Astrocyte of the cerebellum (primary cell): ENCODE results near the gene LHPP.
"Not testable (repeated sequence)": the region's sequence is repeated elsewhere in the genome, so short reads cannot be mapped to it uniquely, and the experiment has no call there.

Experiments used
- DNase-seq: peaks from one replicate; pipeline ENCODE4 v3.0.0-alpha.2; 2011; ENCODE audit warnings: low read depth
- H3K4me3 ChIP-seq: 2 replicates; pipeline ENCODE4 v1.5.1; 2011; ENCODE audit warnings: mild to moderate bottlenecking, low read depth, low read length, moderate library complexity
- CTCF ChIP-seq: IDR thresholded peaks from 2 replicates; pipeline ENCODE4 v1.5.1; 2012; ENCODE audit warnings: low read length, low read depth, moderate library complexity, mild to moderate bottlenecking; ENCODE audit errors: missing control alignments
- in situ Hi-C: cut with HindIII; loops from 2 replicates; pipeline ENCODE4 v1.10.0; 2017; ENCODE audit warnings: low sequenced_read_pairs

The LHPP gene

GRCh38 chr10:124606822-124607221 is 145.2 kb downstream of the LHPP start:
- no peak for DNase-seq
- no peak for TF ChIP-seq CTCF
- no peak overlapping the region for H3K4me3 ChIP-seq

GRCh38 chr10:124607693-124608092 is 146.1 kb downstream of the LHPP start:
- no peak overlapping the region for H3K4me3 ChIP-seq
- no peak for TF ChIP-seq CTCF
- no peak for DNase-seq
- in situ Hi-C loops, result no loop called here

More at GRCh38 chr10:124606822-124607221, 145.2 kb downstream of the LHPP start:
- in situ Hi-C loops, result no loop called here

GRCh38 chr10:124608093-124608721 is 146.6 kb downstream of the LHPP start:
- DNase-seq, result no peak
- in situ Hi-C loops, result no loop called here
- no peak overlapping the region for H3K4me3 ChIP-seq
- no peak for TF ChIP-seq CTCF

- H3K4me3 ChIP-seq, result no peak overlapping the region
- in situ Hi-C loops, result no loop called here
- no peak for DNase-seq
- no peak for TF ChIP-seq CTCF
Observed at GRCh38 chr10:124609698-124610097, 148.1 kb downstream of the LHPP start.

GRCh38 chr10:124610186-124610585 is 148.6 kb downstream of the LHPP start:
- in situ Hi-C loops, H3K4me3 ChIP-seq, DNase-seq: not testable (repeated sequence)

- DNase-seq, in situ Hi-C loops, H3K4me3 ChIP-seq: not testable (repeated sequence)
Observed at GRCh38 chr10:124610851-124611250, 149.2 kb downstream of the LHPP start.

- TF ChIP-seq CTCF, result no peak
- H3K4me3 ChIP-seq, result no peak overlapping the region
- in situ Hi-C loops, result no loop called here
- no peak for DNase-seq
Observed at GRCh38 chr10:124611738-124612137, 150.1 kb downstream of the LHPP start.
